H9 (cell line): ENCODE data around the gene KCNH2. TPM values are rescaled to one million over a fixed set of nuclear protein-coding genes. Genes with fewer than 3 reads are reported as not detected.
A peak's percentile ranks its signal among the peaks of the same experiment; 100 is the strongest.

Experiments
- DNase-seq: peaks from one replicate; pipeline ENCODE4 v3.0.0-alpha.2; 2017
- H2AFZ ChIP-seq: one replicate; pipeline ENCODE4 v1.6.1; 2013; ENCODE audit warnings: mild to moderate bottlenecking, low read length, control low read depth, moderate library complexity
- H2AK5ac ChIP-seq: 2 replicates; pipeline ENCODE4 v1.6.1; 2013; ENCODE audit warnings: low read length, control low read depth, mixed read lengths; ENCODE audit not compliant: insufficient read length
- H2BK120ac ChIP-seq: one replicate; pipeline ENCODE4 v1.6.1; 2013; ENCODE audit warnings: low read depth, mild to moderate bottlenecking, low read length, control low read depth, inconsistent platforms; ENCODE audit not compliant: poor library complexity, severe bottlenecking
- H2BK12ac ChIP-seq: 2 replicates; pipeline ENCODE4 v1.6.1; 2013; ENCODE audit warnings: low read length, control low read depth, mixed read lengths, low read depth; ENCODE audit not compliant: insufficient read length
- H2BK15ac ChIP-seq: 2 replicates; pipeline ENCODE4 v1.6.1; 2013; ENCODE audit warnings: low read depth, low read length, control low read depth
- H2BK20ac ChIP-seq: one replicate; pipeline ENCODE4 v1.6.1; 2013; ENCODE audit warnings: low read depth, mild to moderate bottlenecking, low read length, control low read depth, inconsistent platforms; ENCODE audit not compliant: poor library complexity, severe bottlenecking
- H2BK5ac ChIP-seq: 2 replicates; pipeline ENCODE4 v1.6.1; 2013; ENCODE audit warnings: low read length, control low read depth, mixed read lengths; ENCODE audit not compliant: insufficient read length
- H3K14ac ChIP-seq: 2 replicates; pipeline ENCODE4 v1.6.1; 2013; ENCODE audit warnings: low read length, control low read depth; ENCODE audit not compliant: insufficient read depth
- H3K18ac ChIP-seq: 2 replicates; pipeline ENCODE4 v1.6.1; 2013; ENCODE audit warnings: low read depth, mild to moderate bottlenecking, mixed read lengths, low read length, control low read depth; ENCODE audit not compliant: insufficient read length
- H3K23ac ChIP-seq: 2 replicates; pipeline ENCODE4 v1.6.1; 2013; ENCODE audit warnings: low read length, control low read depth, mixed read lengths, low read depth; ENCODE audit not compliant: insufficient read length
- H3K23me2 ChIP-seq: 2 replicates; pipeline ENCODE4 v1.6.1; 2013; ENCODE audit warnings: low read depth, mild to moderate bottlenecking, mixed read lengths, low read length, control low read depth; ENCODE audit not compliant: insufficient read length, poor library complexity, severe bottlenecking
- H3K27ac ChIP-seq: 2 replicates; pipeline ENCODE4 v1.5.1; 2013; ENCODE audit warnings: low read length, control low read depth, mixed read lengths, low read depth; ENCODE audit not compliant: insufficient read length
- H3K27me3 ChIP-seq: 2 replicates; pipeline ENCODE4 v1.6.1; 2013; ENCODE audit warnings: low read length, control low read depth, inconsistent platforms; ENCODE audit not compliant: insufficient read depth
- H3K4ac ChIP-seq: 2 replicates; pipeline ENCODE4 v1.6.1; 2013; ENCODE audit warnings: low read depth, mild to moderate bottlenecking, control low read depth, inconsistent platforms, low read length, moderate library complexity
- H3K4me1 ChIP-seq: 2 replicates; pipeline ENCODE4 v1.6.1; 2013; ENCODE audit warnings: low read length, control low read depth, inconsistent platforms; ENCODE audit not compliant: insufficient read depth
- H3K4me2 ChIP-seq: 2 replicates; pipeline ENCODE4 v1.6.1; 2013; ENCODE audit warnings: low read length, control low read depth, mixed read lengths; ENCODE audit not compliant: insufficient read length, insufficient read depth
- H3K56ac ChIP-seq: 2 replicates; pipeline ENCODE4 v1.6.1; 2013; ENCODE audit warnings: low read depth, mild to moderate bottlenecking, mixed read lengths, low read length, control low read depth; ENCODE audit not compliant: insufficient read length
- H3K79me1 ChIP-seq: 2 replicates; pipeline ENCODE4 v1.6.1; 2013; ENCODE audit warnings: low read depth, mild to moderate bottlenecking, moderate library complexity, low read length, control low read depth, inconsistent platforms; ENCODE audit not compliant: insufficient read depth, poor library complexity, severe bottlenecking
- H3K79me2 ChIP-seq: 2 replicates; pipeline ENCODE4 v1.6.1; 2013; ENCODE audit warnings: low read length, control low read depth, inconsistent platforms; ENCODE audit not compliant: insufficient read depth
- H3K9ac ChIP-seq: 2 replicates; pipeline ENCODE4 v1.6.1; 2013; ENCODE audit warnings: low read length, control low read depth, mixed read lengths; ENCODE audit not compliant: insufficient read length; ENCODE audit errors: extremely low read depth
- H3K9me3 ChIP-seq: one replicate; pipeline ENCODE4 v1.6.1; 2013; ENCODE audit warnings: low read depth, low read length, inconsistent platforms; ENCODE audit not compliant: control insufficient read depth
- H3T11ph ChIP-seq: one replicate; pipeline ENCODE4 v1.6.1; 2013; ENCODE audit warnings: mild to moderate bottlenecking, low read length, control low read depth, inconsistent platforms
- H4K20me1 ChIP-seq: one replicate; pipeline ENCODE4 v1.6.1; 2013; ENCODE audit not compliant: control insufficient read depth, insufficient read length, insufficient read depth
- H4K5ac ChIP-seq: 2 replicates; pipeline ENCODE4 v1.6.1; 2013; ENCODE audit warnings: low read depth, mild to moderate bottlenecking, mixed read lengths, low read length, control low read depth; ENCODE audit not compliant: insufficient read length
- H4K8ac ChIP-seq: replicated peaks from 2 replicates; pipeline ENCODE4 v1.6.1; 2013; ENCODE audit warnings: low read length, control low read depth, mixed read lengths, low read depth; ENCODE audit not compliant: insufficient read length
- H4K91ac ChIP-seq: 2 replicates; pipeline ENCODE4 v1.6.1; 2013; ENCODE audit warnings: low read depth, mild to moderate bottlenecking, moderate library complexity, mixed read lengths, low read length, control low read depth; ENCODE audit not compliant: insufficient read length
- H3K27ac Mint-ChIP-seq, 3 experiments: 2 replicates in 2 of 3; 3 replicates in 1 of 3; pipeline ENCODE4 v1.8.0; 2020 to 2021; ENCODE audit warnings: mixed read lengths in 3 of 3, mild to moderate bottlenecking in 1 of 3, moderate library complexity in 1 of 3
- H3K27me3 Mint-ChIP-seq: 2 replicates; pipeline ENCODE4 v1.8.0; 2021; ENCODE audit warnings: low read depth, mild to moderate bottlenecking, moderate library complexity, mixed read lengths
- H3K36me3 Mint-ChIP-seq, 3 experiments: 2 replicates in 2 of 3; 3 replicates in 1 of 3; pipeline ENCODE4 v1.8.0; 2020 to 2021; ENCODE audit warnings: low read depth in 3 of 3, mixed read lengths in 3 of 3; ENCODE audit not compliant: insufficient read depth in 1 of 3
- H3K4me1 Mint-ChIP-seq, 2 experiments: 2 replicates each; pipeline ENCODE4 v1.8.0; 2020; ENCODE audit warnings: mixed read lengths in 2 of 2
- H3K4me3 Mint-ChIP-seq, 2 experiments: 2 replicates in 1 of 2; 3 replicates in 1 of 2; pipeline ENCODE4 v1.8.0; 2020 to 2021; ENCODE audit warnings: mild to moderate bottlenecking in 2 of 2, mixed read lengths in 2 of 2, moderate library complexity in 1 of 2
- H3K9me3 Mint-ChIP-seq, 2 experiments: 2 replicates in 1 of 2; 3 replicates in 1 of 2; pipeline ENCODE4 v1.8.0; 2020; ENCODE audit warnings: mild to moderate bottlenecking in 2 of 2, mixed read lengths in 2 of 2, moderate library complexity in 1 of 2
- WGBS: extraction: QIAGEN DNeasy Blood & Tissue Kit; methylation state at CpG from one replicate; pipeline ENCODE4 v1.1.7; 2013; ENCODE audit warnings: missing lambda C conversion rate, low lambda C conversion rate, mixed read lengths; ENCODE audit not compliant: insufficient read length; ENCODE audit errors: extremely low coverage; 5-methylcytosine and 5-hydroxymethylcytosine counted together
- total RNA-seq: library from RNA; stranded (reverse); gene quantifications from 2 replicates; pipeline ENCODE4 v1.2.1, GENCODE V29; 2021
- TF ChIP-seq, protein P1 (sequence below): fragments of 200-600 bp; sonication (generic); conservative IDR thresholded peaks from 3 replicates; pipeline ENCODE4 v1.8.0; 2021; ENCODE audit warnings: antibody characterized with exemption, mild to moderate bottlenecking

The KCNH2 gene
- total RNA-seq, 1 experiment from 2014 or later, result 4.5 TPM

- TF ChIP-seq, protein P1, sequence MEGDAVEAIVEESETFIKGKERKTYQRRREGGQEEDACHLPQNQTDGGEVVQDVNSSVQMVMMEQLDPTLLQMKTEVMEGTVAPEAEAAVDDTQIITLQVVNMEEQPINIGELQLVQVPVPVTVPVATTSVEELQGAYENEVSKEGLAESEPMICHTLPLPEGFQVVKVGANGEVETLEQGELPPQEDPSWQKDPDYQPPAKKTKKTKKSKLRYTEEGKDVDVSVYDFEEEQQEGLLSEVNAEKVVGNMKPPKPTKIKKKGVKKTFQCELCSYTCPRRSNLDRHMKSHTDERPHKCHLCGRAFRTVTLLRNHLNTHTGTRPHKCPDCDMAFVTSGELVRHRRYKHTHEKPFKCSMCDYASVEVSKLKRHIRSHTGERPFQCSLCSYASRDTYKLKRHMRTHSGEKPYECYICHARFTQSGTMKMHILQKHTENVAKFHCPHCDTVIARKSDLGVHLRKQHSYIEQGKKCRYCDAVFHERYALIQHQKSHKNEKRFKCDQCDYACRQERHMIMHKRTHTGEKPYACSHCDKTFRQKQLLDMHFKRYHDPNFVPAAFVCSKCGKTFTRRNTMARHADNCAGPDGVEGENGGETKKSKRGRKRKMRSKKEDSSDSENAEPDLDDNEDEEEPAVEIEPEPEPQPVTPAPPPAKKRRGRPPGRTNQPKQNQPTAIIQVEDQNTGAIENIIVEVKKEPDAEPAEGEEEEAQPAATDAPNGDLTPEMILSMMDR, result peak; percentile 46; the same call in 2 of the 3 replicates
- no peak overlapping the region for H3K4me2 ChIP-seq
- no peaks in the 10 kb centered on the region; a peak in 1 of 7 replicates for H3K36me3 Mint-ChIP-seq
These were observed 2.5 kb upstream of the KCNH2 start for GRCh38 chr7:150980663-150981062.

More at GRCh38 chr7:150980663-150981062, 2.5 kb upstream of the KCNH2 start:
- no CpG with 5 or more reads among the region's 2 CpGs for WGBS
- Histone ChIP-seq H2BK15ac (no peak overlapping the region), H2AK5ac (no peak overlapping the region), H4K5ac (no peak overlapping the region), H3K4me1 (peaks cover 2% of the 10 kb centered on the region; the same call in 1 of the 2 replicates), H3K27me3 (peaks cover 7% of the 10 kb centered on the region; the same call in 1 of the 2 replicates), H3K79me1 (no peaks in the 10 kb centered on the region), H4K8ac (no peak overlapping the region), H3K4ac (no peak overlapping the region), H3K9me3 (no peaks in the 10 kb centered on the region), H3K27ac (no peak overlapping the region), H3K56ac (no peak overlapping the region), H4K91ac (no peak overlapping the region), H3K14ac (no peak overlapping the region), H3K79me2 (no peaks in the 10 kb centered on the region), H2BK12ac (no peak overlapping the region), H4K20me1 (no peaks in the 10 kb centered on the region), H3K23ac (no peak overlapping the region), H2BK20ac (no peak overlapping the region), H2BK120ac (no peak overlapping the region), H2BK5ac (no peak overlapping the region), H3T11ph (no peak overlapping the region), H3K18ac (no peak overlapping the region), H3K9ac (no peak overlapping the region), H3K23me2 (peaks cover 16% of the 10 kb centered on the region), H2AFZ (no peak overlapping the region)
- Mint-ChIP-seq H3K9me3 (no peaks in the 10 kb centered on the region; a peak in 2 of 5 replicates), H3K4me1 (peaks cover 35 to 46% of the 10 kb centered on the region in 2 experiments), H3K27me3 (peaks cover 81% of the 10 kb centered on the region), H3K27ac (no peak overlapping the region), H3K4me3 (peak overlapping the region; percentile 27 to 61; a peak in 2 of 5 replicates)
- peak; percentile 61 for DNase-seq
